ENCODE measurements around the gene PDE6A.
"Not testable (repeated sequence)": the region's sequence is repeated elsewhere in the genome, so short reads cannot be mapped to it uniquely, and the experiment has no call there.

The PDE6A gene

GRCh38 chr5:149894237-149894636 is 50.4 kb downstream of the PDE6A start:
- DNase-seq (ENCODE audit: low read depth): no peak

GRCh38 chr5:149893403-149893931 is 51.1 kb downstream of the PDE6A start:
- no peak for DNase-seq (ENCODE audit: low read depth)

- DNase-seq (ENCODE audit: low read depth): no peak
Observed at GRCh38 chr5:149892594-149892993, 52.0 kb downstream of the PDE6A start.

GRCh38 chr5:149888280-149888679 is 56.3 kb downstream of the PDE6A start:
- DNase-seq (ENCODE audit: low read depth): no peak

GRCh38 chr5:149887622-149888183 is 56.9 kb downstream of the PDE6A start:
- no peak for DNase-seq (ENCODE audit: low read depth)

GRCh38 chr5:149886692-149887470 is 57.7 kb downstream of the PDE6A start:
- DNase-seq (ENCODE audit: low read depth): no peak

- no peak for DNase-seq (ENCODE audit: low read depth)
Observed at GRCh38 chr5:149886060-149886459, 58.5 kb downstream of the PDE6A start.

GRCh38 chr5:149885513-149885912 is 59.1 kb downstream of the PDE6A start:
- no peak for DNase-seq (ENCODE audit: low read depth)

- no peak for DNase-seq (ENCODE audit: low read depth)
Observed at GRCh38 chr5:149883550-149883949, 61.0 kb downstream of the PDE6A start.

- not testable (repeated sequence) for DNase-seq (ENCODE audit: low read depth)
Observed at GRCh38 chr5:149882633-149883032, 62.0 kb downstream of the PDE6A start.

GRCh38 chr5:149881874-149882273 is 62.7 kb downstream of the PDE6A start:
- no peak for DNase-seq (ENCODE audit: low read depth)

GRCh38 chr5:149881069-149881622 is 63.4 kb downstream of the PDE6A start:
- no peak for DNase-seq (ENCODE audit: low read depth)

- DNase-seq (ENCODE audit: low read depth): not testable (repeated sequence)
Observed at GRCh38 chr5:149879593-149879992, 65.0 kb downstream of the PDE6A start.

- DNase-seq (ENCODE audit: low read depth): no peak
Observed at GRCh38 chr5:149878371-149878770, 66.2 kb downstream of the PDE6A start.

- DNase-seq (ENCODE audit: low read depth): no peak
Observed at GRCh38 chr5:149873896-149874295, 70.7 kb downstream of the PDE6A start.

- no peak for DNase-seq (ENCODE audit: low read depth)
Observed at GRCh38 chr5:149872351-149873040, 72.1 kb downstream of the PDE6A start.

GRCh38 chr5:149871471-149871870 is 73.1 kb downstream of the PDE6A start:
- no peak for DNase-seq (ENCODE audit: low read depth)

GRCh38 chr5:149870697-149871096 is 73.9 kb downstream of the PDE6A start:
- DNase-seq (ENCODE audit: low read depth): no peak

- no peak for DNase-seq (ENCODE audit: low read depth)
Observed at GRCh38 chr5:149870232-149870631, 74.4 kb downstream of the PDE6A start.

GRCh38 chr5:149869411-149869821 is 75.2 kb downstream of the PDE6A start:
- no peak for DNase-seq (ENCODE audit: low read depth)

- DNase-seq (ENCODE audit: low read depth): no peak
Observed at GRCh38 chr5:149865746-149866145, 78.8 kb downstream of the PDE6A start.

- DNase-seq (ENCODE audit: low read depth): no peak
Observed at GRCh38 chr5:149863830-149864229, 80.8 kb downstream of the PDE6A start.

- DNase-seq (ENCODE audit: low read depth): no peak
Observed at GRCh38 chr5:149863176-149863575, 81.4 kb downstream of the PDE6A start.
